SKM-1 (cell line): Measurements from ENCODE around the gene UNC93B1.

ENCODE experiments used
- DNase-seq: peaks from one replicate; lab custom pipeline; 2025; ENCODE audit not compliant: unreplicated experiment; lab: John Stamatoyannopoulos, UW

The UNC93B1 gene

DNA sequence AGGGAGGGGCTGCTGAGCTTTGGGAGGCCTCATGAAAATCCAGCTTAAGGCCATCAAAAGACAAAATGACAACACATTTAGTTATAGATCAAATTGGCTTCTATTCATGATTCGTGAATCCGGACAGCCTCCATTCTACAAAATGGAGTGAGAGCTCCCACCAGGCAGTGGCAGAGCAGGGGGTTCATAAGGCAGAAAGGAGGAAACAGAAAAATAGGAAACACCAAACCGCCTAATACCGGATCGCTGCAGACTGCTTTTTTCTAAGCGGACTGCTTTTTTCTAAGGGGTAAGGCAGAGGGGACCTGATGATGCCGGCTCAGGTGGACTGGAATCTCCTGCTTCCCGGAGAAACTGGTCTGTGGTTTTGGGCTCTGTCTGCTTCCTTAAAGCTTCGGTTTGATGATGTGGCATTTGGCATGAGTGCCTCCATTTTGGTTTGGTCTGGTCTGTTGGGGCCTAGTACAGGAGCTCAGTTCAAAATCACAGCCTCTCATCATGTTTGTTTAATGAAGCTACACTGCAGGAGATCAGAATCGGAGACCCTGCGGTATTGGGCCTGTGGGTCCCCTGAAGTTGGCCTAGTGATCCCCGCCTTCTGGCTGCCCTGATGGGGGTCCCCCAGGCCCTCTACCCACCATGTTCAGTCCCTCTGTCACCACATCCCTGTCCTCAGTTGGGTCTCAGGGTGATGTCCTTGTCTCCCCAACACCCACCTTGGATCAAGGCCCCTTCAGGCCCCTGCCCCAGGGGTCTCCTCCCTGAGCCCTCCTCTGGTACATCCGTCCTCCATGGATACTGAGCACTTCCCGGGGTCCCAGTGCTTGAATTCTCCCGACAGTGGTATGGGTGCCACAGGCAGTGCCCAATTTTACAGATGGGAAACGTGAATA is 7.4 kb upstream of the UNC93B1 start:
- no peak for DNase-seq

DNA sequence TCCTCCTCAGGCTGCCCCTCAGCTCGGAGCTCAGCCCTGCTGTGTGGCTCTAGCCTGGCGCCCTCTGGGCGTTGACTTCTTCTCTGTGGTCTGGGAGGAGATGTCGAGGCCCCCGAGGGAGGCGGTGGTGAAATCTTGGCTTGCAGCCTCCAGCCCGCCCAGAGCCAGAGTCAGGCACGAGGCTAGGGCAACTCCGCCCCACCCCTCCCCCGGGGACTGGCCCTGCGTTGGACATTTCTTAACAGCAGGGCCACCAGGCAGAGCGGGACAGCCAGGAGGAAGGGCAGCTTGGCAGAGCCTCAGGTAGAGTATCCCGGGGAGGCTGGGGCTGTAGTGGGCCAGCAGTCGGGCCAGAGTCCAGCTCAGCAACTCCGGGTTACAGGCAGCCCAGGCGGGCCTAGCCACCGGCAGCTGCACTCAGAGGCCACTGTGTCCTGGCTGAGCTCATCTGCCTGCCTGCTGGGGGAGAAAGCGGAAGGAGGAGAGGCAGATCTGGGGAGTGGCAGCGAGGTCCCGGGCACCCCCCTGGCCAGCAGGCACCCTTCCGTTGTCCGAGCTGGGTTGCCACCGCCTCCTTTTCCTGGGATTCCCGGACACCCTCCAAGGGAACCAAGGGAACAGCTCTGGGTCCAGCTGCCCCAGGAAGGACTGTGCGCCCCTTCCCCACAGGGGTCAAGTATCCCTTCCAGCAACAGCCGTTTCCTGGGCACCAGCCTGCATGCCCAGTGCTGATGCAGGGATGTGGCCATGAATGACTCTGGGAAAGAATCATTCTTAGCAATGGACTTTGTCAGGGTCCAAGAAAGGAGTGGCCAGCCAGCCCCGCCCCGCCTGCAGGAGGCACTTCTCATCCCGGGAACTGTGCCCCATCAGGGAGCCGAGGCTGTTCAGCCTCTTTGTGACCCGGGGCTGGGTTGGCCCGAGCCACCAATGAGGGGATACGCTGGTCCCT is 6.5 kb upstream of the UNC93B1 start, which contains the start of gene ALDH3B1:
Gene ALDH3B1, plus strand, starts transcription at position 238 of the 952 bp plus-strand sequence. CDS start 4,971 bp downstream, outside the sequence.
- peak; percentile 87 for DNase-seq

DNA sequence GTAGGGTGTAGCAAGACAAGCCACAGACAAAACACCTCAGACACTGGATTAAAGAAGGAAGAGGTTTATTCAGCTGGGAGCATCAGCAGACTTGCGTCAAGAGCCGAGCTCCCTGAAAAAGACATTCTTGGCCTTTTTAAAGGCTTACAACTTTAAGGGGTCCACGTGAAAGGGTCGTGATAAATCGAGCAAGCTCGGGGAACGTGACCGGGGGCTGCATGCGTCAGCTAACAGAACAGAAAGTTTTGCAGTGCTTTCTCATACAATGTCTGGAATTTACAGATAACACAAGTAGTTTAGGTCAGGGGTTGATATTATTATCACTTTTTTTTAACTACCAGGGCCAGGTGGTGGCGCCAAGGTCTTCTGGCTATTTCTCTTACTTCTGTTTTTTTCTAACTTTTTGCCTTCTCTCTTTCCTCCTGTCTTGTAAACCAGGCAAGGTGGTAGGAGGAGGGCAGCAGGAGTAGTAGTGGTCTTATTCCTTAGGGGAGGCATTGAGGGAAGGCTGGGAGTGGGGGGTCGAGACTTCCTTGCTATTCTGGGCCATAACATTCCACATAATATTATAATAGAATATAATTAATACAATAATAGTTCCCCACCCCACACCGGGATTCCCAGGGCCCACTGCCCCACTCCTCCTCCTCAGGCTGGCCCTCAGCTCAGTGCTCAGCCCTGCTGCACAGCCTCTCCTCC is 5.6 kb upstream of the UNC93B1 start:
- DNase-seq: peak; percentile 36

DNA sequence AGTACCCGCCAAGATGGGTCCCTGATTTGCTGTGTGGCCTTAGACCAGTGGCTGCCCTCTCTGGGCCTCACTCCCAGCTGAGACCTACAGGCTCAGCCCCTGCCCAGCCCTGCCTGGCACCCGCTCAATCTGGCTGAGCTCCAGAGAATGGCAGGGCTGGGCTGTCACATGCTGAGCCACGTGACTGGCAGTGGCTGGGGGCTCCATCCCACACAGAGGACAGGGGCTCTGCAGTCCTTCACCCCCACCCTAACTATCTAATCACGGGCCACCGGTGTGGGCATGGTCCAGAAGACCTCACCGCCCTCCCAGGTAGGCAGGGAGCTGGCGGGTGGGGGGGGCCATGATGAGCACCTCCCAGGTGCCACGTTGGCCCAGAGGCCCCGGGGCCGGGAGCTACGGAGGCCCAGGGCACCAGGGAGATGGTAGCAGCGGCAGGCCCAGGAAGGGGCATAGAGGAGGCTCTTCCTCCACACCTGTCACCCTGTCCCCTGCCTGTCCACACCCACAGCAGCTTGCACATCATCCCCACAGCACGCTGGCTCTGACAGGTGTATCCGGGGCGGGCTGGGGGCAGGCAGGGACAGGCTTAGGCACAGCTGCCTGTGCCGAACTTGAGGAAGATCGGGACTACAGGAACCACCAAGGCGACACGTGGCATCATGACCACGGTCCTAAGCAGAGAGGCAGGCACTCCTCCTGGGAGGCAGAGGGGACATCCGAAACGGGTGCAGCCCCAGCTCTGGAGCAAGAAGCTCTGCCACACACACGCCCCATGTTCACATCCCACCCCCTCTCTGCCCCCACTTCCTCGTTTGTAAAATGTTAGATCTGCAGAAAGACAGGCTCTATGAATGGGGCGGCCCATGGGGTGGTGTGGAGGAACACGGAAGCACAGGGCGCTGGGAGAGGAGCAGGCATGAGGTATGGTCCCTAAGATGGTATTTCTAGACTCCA is 4.8 kb upstream of the UNC93B1 start:
- peak; percentile 38 for DNase-seq

DNA sequence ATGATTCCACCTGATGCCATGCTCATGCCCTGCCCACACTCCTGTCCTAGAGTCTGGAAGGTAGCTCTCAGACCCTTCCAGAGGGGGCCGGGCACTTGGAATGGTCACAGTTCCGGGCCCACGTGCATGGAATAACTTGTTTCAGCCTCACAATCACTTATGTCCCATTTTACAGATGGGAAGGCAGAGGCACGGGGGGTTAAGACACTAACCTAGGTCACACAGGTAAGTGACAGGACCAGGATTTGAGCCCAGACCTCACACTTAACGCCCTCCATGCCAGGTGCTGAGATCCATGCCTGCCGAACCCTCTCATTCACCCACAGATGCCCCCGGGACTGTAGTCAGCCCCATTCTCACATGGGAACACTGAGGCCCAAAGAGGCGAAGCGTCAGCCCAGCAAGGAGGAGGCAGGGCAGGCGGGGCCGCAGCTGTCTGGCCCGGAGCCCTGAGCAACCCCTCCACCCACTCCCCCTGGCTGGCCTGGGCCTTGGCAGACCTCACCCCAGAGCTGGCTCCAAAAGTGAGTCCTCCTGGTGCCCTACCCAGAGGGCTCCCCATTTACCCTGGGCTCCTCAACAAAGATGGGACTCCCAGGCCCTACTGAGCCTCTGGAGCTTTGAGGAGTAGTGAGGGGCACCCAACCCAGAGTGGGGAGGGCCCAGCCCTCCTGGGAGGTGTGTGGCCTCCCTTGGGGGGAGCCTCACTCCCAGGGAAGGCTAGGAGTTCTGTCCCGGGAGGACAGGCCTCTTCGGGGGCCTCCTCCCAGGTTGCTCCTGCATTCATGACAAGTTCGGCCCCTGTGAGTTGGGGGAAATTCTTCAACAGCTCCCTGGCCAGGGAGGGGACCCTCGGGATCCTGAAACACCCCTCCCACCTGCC is 3.8 kb upstream of the UNC93B1 start:
- DNase-seq: no peak

DNA sequence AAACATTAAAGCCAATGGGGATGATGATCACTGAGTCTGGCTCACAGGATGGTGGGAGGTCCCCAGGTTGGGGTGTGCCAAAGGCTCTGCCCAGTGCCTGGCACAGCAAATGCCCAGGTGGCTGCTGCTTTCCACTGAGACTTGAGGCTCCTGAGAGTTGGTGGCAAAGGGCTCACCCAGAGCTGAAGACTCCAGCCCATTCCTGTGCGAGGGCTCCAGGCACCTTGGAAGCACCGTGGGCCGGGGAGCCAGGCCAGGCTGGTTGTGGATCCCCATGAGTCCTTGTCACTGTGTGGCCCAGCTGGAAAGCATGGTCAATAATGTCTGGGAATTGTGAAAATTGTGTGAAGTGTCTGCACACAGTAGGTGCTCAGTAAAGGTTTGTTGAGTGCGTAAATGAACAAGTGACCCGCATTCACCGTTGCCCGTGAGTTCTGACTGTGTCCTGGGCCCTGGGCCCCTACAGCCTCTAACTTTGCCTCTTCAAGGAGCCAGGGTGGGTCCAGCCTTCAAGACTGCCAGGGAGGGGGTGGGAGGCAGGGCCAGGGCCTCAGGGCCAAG is 2.8 kb upstream of the UNC93B1 start:
- DNase-seq: no peak

DNA sequence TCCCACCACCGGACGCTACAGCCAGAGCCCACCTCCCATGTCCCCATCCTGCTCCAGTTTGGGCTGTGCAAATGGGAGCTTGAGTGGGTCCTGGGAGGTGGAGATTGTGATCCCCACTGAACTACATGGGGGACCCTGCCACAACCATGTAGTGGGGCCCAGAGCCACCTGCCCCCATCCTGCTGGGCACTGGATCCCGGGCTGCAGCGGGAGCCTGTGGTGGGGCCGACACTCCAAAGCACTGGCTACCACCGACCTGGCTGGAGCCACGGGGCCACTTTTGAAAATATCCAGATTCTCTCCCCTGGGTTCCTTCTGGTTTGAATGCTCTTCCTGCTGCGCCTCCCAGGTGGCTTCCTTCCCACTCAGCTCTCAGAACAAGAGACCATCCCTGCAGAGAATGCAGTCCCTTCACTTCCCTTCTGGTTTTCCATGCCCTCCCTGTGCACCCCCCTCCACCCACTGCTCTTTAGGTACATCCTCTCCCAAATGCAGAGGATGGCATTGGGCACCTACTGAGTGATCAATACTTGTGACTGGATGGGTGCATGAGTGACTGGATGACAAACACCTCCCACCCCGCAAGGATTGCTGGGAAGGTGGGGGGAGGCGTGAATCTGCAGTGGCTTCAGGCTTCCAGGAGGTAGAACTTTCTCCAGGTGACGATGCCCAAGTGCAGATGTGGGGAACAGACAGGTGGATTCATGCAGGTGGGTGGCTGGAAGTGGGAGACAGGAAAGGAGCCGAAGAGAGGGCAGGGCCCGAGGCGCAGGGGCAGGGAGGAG is 846 bp upstream of the UNC93B1 start:
- DNase-seq: no peak

DNA sequence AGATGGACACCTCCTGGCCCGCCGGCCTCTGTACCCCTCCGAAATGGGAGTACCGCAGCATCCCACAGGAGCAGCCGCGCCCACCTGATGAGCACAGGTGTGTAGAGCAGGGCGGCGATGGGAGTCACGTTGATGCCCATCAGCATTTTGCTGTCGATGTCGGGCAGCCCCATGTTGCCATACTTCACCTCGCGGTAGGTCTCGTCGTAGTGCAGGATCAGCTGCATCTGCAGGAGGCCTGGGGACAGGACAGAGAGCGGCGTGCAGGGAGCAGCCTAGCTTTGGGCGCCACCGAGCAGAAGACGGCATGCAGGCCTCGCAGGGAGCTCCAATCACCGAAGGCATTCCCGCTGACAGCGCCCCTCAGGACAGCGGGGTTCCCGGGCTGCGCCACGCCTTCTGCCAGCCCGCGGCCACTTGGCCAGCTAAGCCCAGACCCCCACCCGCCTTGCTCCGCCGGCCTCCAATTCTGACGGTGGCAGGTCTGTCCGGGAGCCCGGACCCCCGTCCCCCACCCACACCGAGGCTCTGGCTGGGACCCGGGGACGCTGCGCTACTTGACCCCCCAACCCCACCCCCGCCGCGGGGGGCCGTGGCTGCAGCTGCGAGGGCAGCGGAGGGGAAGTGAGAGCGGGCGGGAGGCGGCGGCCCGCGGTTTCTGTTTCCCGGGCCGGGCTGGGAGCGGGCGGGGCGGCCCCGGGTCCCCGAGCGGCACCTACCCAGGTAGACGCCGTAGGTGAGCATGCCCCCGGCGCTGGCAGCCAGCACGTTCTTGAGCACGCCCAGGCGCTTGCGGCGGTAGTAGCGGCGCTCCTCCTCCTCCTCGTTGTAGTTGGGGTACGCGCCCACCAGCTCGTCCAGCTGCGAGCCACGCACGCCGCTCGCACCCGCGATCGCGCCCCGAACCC is 705 bp downstream of the UNC93B1 start:
- peak; percentile 13 for DNase-seq

DNA sequence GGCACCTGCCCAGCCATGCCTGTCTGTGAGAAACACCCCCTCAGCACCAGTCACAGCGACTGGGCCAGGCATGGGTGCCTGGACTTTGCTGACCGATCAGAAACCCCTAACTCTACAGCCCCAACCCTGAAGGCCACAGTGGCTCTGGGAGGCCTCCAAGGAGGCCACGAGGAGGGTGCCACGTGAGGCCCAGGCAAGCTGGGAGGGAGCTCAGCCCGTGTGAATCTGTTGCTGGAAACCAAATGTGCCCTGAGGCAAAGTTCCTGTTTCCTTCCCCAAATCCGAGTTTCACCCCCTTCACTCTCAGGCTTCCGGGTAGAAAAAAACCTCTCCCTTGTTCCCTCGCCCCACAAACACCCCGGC is 1.3 kb downstream of the UNC93B1 start:
- peak; percentile 66 for DNase-seq

DNA sequence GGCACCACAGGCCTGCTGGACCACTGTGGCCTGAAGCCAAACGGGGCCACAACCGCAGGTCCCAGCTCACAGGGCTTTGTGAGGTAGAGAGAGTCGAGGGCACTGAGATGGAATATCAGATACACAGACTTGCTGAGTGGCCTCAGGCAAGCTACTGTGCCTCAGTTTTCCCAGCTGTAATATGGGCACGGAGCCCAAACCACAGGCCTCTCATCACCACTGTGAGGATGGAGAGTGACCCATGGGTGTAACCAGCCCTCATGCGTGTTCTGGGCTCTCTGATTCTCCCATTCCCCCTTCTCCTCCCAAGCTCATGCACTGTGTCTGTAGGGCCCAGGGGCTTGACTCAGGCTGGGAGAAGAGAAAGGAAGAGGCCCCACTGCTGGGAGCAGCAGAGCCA is 4.2 kb downstream of the UNC93B1 start:
- no peak for DNase-seq

DNA sequence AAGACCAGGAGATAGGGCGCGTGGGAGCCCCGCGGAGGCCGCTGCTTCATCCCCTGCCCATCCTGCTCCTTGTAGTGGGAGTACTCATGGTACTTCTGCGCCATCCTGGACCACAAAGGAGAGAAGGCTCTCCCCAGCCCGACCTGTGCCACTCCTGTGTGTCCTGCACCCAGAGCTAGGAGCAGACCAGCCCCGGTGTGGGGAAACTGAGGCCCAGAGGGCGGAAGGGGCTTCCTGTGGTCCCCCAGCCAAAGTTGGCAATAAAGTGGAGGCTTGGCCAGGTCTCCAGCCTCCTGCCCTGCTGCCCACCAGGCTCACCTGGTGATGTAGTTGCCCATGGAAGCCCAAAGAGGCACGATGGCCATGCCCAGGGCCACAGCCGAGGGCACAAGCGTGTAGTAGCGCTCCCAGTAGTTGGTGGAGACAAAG is 4.7 kb downstream of the UNC93B1 start:
- DNase-seq: no peak

DNA sequence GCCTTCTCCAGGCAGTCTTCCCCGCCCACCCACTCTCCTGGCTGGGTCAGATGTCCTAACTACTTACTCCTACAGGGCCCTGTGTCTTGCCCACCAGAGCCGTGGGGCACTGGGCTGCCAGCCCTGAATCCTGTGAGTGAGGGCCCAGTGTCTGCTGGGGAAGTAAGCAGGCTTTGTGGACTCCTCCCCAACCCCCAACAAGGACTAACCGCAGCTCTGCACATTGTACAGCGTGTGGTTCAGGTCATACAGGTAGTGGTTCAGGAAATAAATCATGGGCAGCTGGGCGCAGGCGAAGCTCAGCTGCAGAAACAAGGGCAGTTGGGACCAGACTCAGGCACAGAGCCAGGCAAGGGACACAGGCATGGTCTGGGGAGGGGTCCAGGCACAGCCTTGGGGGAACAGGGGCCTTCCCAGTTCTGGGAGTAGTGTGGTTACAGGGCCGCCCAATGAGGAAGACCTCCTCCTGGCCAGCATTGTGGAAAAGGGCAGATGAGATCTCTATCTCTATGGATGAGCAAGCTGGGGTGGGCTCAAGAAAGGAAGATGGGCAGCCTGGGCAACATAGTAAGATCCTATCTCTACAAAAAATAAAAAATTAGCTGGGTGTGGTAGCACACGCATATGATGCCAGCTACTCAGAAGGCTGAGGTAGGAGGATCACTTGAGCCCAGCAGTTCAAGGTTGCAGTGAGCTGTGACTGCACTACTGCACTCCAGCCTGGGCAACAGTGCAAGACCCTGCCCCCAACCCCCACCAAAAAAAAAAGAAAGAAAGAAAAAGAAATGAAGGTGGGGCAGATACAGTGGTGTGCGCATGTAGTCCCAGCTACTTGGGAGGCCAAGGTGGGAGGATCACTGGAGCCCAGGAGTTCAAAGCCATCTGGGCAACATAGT is 5.5 kb downstream of the UNC93B1 start:
- DNase-seq: no peak

DNA sequence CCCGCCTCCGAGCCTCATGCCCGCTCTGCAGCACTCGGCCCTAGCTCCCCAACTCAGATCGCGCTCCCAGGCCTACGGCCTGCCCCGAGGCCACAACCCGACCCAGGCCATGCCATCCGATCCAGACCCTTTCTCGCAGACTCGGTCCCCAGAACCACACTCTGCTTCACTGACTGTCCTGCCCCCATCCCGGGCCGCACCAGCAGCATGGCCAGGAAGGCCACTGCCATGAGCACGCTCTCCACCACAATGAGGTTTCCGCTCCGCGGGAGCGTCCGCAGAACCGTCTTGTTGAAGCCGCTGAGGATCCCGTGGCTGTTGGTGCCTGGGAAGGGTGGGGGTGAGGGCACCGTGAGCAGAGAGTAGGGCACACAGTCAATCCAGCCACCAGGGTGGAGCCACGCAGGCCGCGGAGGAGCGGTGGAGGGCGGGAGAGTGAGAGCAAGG is 6.4 kb downstream of the UNC93B1 start:
- DNase-seq: no peak

DNA sequence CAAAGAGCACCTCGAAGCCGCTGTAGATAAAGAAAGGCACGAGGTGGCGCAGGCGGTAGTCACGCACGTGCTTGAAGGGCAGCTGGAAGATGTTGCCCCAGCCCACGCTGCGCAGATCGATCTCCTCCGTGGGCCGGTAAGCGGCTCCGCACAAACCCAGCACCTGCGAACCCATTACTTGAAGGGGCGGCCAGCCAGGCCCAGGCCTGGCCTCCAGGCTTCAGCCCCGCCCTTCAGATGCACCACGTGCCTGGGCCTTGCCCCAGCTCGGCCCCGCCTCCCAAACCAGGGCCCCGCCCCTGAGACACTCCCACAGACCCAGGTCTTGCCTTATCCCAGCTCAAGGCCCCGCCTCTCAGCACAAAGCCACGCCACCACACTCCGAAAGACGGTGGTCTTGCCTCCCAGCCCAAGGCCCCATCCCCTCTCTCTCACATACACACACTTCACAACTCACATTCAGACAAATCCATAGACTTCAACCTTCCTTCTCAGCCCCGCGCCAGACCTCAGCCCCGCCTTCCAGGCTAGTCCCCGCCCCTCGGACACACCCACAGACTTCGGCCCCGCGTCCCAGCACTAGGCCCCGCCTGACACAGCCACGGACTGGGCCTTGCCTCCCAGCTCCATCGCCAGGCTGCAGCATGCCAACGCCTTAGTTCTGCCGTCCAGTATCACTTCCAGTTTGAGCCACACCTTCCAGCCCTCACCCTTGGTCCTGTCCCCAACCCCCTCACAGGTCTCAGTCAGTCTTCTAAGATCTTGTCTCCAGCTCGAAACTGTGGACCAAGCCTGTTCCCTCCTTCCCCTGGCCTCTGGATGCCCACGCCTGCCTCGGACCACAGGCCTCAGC is 7.0 kb downstream of the UNC93B1 start:
- DNase-seq: no peak

DNA sequence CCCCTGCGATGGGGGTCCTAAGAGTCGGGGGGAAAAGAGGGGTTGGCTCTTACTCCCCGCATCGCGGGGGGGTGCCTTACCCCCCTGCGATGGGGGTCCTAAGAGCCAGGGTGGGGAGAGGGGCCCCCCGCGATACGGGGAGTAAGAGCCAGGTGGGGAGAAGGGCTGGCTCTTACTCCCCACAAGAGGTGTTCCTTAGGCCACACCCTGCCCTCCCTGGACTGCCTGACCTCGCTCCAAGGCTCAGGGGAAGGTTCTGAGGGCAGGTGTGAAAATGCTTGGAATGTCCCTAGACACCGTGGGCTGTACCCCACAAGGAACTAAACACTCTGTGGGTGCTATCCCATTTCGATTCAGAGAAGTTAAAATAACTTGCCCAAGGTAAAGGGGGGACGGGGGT is 7.8 kb downstream of the UNC93B1 start:
- DNase-seq: no peak
